GM19025 (cell line): ENCODE measurements around the gene SEMA3F.

Source experiments
- ATAC-seq: cut with Tn5 transposase; IDR thresholded peaks from one replicate; pipeline ENCODE4 v1.9.1; 2021; ENCODE audit warnings: mild to moderate bottlenecking, low read depth, moderate library complexity; ENCODE audit not compliant: unreplicated experiment

SEMA3F gene

GRCh38 chr3:50155491-50155878 lies 361 bp downstream of the SEMA3F start:
- no peak for ATAC-seq

DNA sequence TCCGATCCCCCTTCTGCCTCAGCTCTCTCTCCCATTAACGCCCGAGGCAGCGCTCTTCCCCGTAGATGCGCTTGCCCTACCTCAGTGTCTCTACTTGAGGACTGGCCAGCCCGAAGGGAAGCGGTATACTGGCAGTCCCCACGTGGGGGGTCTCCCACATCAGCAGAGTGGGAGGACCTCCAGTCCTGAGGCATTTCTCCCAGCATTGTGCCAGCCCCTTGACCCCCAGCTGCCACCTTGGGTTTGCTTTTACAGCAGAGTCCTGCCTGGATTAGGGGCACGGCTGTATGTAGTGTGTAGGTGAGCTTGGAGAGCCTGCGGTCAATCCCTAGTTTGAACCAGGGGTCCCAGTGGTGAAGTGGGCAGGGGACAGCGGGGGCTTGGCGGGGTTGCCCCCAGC lies 767 bp downstream of the SEMA3F start:
- ATAC-seq, result no peak

GRCh38 chr3:50156549-50157493 lies 1.7 kb downstream of the SEMA3F start:
- no peak for ATAC-seq

DNA sequence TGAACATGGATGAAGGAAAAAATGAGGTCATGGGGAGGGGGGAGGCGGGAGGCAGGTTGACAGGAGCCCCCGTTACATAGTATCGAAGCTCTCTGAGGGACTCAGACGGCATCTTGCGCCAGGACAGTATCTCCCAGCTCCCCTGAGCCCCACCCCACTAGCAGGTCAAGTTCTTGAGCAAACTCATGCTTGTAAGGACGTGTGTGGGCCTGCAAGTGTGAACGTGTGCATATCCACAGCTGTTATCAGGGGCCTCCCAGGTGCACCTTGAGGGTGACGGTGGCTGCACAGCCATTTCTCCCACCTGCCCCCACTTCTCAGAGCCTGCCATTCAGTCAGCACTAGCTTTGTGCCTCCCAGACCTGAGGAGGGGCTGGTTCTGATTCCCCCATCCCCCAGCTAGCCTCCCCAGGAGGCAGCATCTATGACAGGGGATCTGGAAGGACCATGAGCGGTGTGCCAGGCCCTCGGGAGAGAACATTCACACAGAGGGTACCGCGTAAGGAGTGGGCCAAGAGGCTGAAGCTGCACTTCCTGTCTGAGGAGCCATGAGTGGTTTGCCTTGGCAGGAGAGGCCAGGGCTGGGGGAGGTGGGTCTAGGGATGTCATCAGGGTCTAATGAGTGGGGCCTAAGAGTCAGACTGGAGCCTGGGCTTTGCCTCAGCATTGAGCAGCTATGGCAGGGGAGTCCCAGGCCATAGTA lies 2.9 kb downstream of the SEMA3F start:
- no peak for ATAC-seq

DNA sequence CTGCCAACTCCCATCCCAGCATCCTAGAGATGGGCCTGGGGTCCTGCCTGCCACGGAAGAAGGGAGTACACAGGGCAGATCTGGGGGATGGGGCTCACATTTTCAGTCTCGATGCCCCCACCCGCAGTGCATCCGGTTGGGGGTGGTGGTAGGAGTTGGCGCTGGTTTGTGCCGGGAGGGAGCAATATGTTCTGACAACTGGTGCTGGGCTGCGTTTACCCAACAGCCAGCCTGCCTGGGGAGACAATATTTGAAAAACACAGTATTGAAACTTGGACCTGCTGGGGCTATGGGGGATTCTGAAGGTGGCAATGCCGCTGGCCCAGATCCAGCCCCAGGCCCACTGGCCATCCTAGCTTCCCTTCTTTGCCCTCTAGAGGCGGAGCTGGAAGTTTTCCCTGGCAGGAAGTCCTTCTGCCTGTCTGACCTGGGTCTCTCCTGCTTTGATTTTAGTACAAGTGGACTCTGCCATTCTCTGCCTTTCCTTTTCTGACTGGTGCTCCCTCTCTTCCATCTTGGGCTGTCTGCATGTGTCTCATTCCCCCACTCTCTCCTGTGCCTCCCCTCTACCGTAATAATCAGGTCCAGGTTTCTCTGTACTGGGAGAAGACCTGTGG lies 3.5 kb downstream of the SEMA3F start:
- no peak for ATAC-seq

DNA sequence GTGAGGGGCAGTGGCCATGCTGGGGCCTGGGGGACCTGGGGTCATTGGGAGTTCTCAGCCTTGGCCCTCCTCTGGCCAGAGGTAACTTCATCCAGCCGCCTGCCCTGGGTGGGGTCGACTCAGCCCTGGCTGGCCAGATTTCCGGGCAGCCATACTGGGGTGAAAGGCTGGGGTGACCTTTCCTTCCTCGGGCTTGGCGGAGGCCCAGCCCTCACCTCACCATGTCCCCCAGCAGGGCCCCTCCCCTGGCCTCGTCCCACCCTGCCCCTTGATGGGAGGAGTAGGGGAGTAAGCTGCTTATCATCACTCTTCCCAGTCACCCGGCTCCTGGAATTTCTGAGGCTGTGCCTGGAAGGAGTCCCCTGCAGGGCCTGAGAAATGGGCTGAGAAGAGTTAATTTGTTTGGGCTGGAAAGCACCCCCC lies 5.4 kb downstream of the SEMA3F start:
- ATAC-seq, result no peak

DNA sequence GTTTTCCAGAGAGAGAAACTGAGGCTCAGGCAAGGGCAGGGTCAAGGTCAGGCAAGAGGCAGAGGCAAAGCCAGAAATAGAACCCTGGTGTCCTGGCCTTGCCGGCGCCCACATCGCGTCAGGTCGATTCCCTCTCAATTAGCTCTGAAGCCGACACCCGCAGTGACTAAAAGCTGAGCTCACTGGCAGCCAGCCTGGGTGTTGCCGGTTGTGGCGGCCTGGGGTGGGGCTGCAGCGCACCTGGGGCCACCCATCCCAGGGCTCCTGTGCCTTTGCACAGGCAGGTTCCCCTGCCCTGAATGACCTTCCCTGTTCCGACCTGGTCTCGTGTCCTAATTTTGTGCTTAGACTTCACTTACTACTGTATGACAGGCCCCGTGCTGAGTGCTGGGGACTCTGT lies 6.2 kb downstream of the SEMA3F start:
- ATAC-seq, result no peak

DNA sequence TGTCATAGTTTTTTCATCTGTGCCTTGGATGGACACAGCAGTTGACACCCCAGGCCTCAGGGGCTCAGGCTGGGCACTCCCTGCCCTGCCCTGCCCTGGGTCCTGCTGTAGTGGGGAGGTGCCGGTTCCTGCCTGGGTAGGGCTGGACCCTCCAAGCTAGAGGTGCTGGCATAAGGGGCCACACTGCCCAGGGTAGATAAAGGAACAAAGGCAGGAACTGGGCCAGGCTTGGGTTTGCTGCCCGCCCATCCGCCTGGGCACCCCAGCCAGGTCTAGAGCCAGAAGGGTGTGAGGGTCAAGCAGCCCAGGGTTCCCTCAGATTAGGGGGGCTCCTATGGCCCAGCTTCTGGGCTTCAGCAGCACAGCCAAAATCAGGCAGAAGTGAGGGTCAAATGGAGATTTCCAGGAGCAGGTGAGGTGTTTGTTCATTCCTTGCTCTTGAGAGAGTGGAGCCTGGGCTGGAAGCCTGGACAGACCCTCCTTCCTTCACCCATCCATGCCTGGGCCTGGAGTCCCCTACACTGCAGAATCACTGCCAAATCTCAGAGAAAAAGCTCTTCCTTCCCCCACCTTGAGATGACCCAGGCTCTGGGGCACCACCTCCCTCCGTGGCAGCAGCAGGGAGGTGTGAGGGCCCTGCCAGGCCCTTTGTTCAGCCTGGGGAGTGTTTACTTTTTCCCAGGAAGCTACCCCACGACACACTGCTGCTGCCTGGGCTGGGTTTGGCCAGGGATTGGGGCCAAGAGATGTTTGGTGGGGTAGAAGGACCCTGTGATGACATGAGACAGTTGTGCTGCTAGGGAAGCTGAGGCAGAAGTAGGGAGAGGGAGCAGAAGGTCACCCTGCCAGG lies 7.1 kb downstream of the SEMA3F start:
- ATAC-seq, result no peak

- ATAC-seq, result no peak
These were observed 8.7 kb downstream of the SEMA3F start for GRCh38 chr3:50163572-50164455.

GRCh38 chr3:50164481-50164880 lies 9.4 kb downstream of the SEMA3F start:
- ATAC-seq, result no peak

DNA sequence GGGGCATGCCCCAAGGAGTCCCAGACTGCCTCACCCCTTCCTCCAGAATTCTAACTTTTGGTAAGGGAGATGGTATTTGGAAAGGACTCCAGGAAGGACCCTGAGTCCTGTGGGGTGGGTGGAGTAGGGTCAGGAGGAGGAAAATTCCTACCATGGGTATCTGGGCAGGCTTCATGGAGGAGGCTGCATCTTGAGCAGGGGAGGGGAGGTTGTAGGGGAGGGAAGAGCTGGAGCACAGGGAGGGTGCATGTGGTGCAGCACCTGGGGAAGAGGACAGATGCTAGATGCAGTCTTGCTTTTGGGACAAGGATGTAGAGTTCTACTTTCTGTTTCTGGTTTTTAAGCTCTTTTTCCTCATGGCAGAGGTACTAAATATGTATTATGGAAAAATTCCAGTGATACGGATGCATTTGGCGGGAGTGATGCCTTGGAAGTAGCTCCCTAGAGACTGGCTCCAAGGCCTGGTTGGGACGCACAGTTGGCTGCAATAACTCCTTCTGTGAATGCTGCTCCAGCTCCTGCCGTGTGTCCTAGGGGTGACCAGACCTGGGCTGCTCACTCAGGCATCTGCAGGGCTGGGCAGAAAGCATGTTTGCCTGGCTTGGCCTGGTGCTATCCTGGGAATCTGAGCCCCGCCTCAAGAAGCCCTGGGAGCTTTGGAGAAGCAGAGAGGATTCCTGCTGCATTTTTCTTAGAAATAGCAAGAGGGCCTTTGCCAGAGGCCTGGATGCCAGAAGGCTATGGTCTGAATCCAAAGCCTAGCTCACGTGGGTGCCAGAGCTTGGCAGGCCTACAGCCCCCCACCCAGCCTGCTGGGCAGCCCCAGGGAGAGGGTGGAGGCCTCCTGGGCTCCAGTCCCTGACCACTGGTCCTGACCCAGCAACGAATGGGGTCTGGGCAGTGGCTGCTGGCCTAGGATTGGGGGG lies 10.1 kb downstream of the SEMA3F start:
- no peak for ATAC-seq

- ATAC-seq, result no peak
These were observed 10.9 kb downstream of the SEMA3F start for GRCh38 chr3:50165910-50166538.

GRCh38 chr3:50166620-50167019 lies 11.5 kb downstream of the SEMA3F start:
- no peak for ATAC-seq

DNA sequence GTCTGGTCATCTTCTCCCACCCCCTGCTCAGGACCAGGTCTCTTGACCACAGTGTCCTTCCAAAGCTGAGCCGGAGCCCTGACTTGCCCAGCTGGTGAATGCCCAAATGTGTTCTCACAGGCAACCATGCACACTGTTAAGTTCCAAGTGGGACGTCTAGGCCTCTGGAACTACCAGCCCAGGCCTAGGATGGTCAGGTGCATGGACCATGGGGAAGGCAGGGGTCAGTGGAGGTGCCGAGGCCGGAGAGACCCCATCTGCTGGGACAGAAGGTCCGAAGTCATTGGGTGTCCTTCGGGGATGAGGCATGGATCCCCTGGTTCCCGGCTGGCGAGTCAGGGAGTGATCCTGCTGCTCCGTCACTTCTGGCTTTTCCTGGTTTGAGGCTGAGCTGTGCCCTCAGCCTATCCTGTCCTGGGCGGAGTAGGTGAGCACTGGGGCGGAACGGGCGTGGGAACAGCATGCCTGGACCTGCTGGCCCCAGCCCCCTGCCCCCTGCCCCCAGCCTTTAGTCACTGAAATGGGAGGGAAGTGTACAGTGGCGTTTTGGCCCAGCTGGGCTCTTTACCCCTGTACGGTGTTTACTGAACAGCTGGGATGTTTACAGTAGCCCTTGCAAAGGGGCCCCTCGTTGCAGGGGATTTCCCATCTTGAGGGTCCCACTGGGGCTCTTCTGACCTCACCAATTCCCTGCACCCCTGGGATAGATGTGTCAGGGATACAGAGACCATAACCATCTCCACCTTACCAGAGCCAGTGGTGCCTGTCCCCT lies 12.1 kb downstream of the SEMA3F start:
- no peak for ATAC-seq

DNA sequence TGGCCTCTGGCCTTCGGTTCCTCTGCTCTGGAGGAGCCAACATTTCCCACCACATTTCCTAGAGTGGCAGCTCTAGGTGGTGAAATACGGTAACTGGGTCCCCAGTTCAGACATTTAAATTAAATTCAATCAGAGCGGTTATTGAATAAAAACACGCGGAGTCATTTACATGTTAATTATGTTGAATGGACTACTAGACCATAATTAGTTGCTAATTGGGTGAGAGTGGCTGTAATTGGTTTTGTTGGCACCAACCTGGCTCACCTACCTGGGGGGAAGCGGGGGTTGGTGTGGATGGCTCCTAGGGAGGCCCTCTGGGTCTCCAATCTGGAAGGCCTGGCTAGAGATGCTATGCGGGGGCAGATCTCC lies 12.7 kb downstream of the SEMA3F start:
- ATAC-seq, result no peak

DNA sequence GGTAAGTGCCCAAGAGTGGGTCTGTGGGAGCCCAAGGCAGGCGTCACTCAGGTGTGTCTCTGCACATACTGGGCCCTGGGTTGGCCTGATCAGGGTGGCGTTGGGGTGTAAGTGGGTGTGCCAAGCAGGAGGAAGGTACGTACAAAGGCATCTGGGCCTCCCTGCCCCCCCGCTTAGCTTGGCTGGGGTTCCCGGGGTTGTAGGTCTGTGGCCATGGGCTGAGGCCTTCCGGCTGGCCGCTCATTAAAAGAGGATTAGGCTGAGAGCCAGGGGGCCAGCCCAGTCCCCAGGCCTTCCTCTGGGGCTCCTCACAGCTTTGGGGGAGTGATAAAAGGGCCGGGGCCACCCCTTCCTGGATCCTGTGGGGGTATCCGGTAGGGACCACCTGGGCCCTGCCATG lies 13.3 kb downstream of the SEMA3F start:
- no peak for ATAC-seq

- no peak for ATAC-seq
These were observed 13.7 kb downstream of the SEMA3F start for GRCh38 chr3:50168791-50169190.
